ENCODE results near the gene RPS3. TPM values are rescaled to one million over a fixed set of nuclear protein-coding genes. Genes with fewer than 3 reads are reported as not detected.

RPS3 gene
- total RNA-seq, 1 donor from 2014 or later: 511 TPM

DNA sequence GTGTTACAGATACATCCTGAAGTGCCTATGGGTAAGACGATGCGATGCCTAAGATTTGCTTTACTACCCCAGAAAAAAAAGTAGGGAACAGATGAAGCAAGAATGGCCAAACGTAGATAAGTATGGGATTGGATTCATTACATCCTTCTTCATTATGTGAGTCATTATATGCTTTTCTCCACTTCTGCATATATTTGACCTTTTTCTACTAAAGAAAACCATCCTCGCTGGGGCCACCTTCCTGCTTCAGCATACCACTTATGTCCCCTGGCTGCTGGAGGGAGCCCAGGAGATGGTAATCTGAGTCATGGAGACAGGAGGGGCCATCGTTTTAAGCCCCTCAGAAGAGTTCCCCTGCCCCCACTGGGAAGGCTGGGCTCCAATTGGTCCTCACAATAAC lies 48.1 kb downstream of the RPS3 start:
- no peaks in the 10 kb centered on the region for H3K9me3 ChIP-seq
- H3K4me3 ChIP-seq: no peak overlapping the region
- H3K36me3 ChIP-seq: no peaks in the 10 kb centered on the region
- no peaks in the 10 kb centered on the region for H3K4me1 ChIP-seq
- H3K27ac ChIP-seq: no peak overlapping the region
- intact Hi-C loops (cut with DNase I): no loop called here
- DNase-seq (ENCODE audit: low spot score in 2 of 2): no peak
- TF ChIP-seq, protein P1, sequence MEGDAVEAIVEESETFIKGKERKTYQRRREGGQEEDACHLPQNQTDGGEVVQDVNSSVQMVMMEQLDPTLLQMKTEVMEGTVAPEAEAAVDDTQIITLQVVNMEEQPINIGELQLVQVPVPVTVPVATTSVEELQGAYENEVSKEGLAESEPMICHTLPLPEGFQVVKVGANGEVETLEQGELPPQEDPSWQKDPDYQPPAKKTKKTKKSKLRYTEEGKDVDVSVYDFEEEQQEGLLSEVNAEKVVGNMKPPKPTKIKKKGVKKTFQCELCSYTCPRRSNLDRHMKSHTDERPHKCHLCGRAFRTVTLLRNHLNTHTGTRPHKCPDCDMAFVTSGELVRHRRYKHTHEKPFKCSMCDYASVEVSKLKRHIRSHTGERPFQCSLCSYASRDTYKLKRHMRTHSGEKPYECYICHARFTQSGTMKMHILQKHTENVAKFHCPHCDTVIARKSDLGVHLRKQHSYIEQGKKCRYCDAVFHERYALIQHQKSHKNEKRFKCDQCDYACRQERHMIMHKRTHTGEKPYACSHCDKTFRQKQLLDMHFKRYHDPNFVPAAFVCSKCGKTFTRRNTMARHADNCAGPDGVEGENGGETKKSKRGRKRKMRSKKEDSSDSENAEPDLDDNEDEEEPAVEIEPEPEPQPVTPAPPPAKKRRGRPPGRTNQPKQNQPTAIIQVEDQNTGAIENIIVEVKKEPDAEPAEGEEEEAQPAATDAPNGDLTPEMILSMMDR (IDR thresholded peaks at IDR 0.05): no peak
- H3K27me3 ChIP-seq: no peaks in the 10 kb centered on the region

DNA sequence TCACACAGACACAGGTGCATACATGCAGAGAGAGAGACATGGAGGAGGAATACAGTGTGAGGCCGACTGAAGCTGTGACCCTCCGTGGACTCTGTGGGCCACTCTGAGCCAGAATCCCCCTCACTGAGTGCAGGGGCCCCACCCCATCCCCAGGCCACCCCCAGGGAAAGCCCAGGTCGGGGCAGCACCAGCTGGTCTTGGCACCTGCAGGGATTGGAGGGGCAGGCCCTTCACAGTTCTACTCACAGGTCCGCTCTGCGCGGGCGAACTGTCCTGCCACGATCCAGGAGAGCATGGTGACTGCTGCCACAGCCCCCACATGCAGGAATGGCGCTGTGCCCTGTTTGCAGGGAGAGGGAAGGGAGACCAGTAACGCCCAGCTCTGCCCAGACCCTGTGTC lies 50.0 kb downstream of the RPS3 start:
- Histone ChIP-seq H3K4me1 (peaks cover 0 to 2% of the 10 kb centered on the region in 2 donors), H3K4me3 (no peak overlapping the region), H3K36me3 (no peaks in the 10 kb centered on the region), H3K27me3 (no peaks in the 10 kb centered on the region), H3K27ac (no peak overlapping the region), H3K9me3 (no peaks in the 10 kb centered on the region)
- no peak for DNase-seq (ENCODE audit: low spot score in 2 of 2)
- intact Hi-C loops (cut with DNase I): no loop called here
- TF ChIP-seq, protein P1 (IDR thresholded peaks at IDR 0.05): no peak

DNA sequence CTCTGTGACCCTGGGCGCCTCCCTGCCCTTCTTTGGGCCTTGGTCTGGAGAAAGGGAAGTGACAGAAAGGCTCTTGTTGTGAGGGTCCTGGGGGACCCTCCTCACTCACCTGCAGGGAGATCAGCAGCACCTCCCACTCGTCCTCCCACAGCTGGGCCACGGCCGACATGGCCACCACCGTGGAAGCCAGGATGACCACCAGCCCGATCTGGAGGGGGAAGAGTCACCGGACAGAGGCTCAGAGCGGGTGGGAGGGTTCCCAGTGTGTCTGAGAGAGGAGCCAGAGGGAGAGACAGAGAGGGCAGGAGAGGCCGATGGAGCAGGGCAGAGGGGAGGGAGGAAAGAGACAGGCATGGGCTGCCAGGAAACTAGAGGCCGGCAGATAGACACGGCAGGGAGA lies 50.5 kb downstream of the RPS3 start:
- no peak for DNase-seq (ENCODE audit: low spot score in 2 of 2)
- H3K4me1 ChIP-seq: peaks cover 0 to 5% of the 10 kb centered on the region in 2 donors
- TF ChIP-seq, protein P1 (IDR thresholded peaks at IDR 0.05): no peak
- no peaks in the 10 kb centered on the region for H3K9me3 ChIP-seq
- intact Hi-C loops (cut with DNase I): no loop called here
- no peaks in the 10 kb centered on the region for H3K36me3 ChIP-seq
- H3K27ac ChIP-seq: no peak overlapping the region
- H3K4me3 ChIP-seq: no peak overlapping the region
- no peaks in the 10 kb centered on the region for H3K27me3 ChIP-seq

DNA sequence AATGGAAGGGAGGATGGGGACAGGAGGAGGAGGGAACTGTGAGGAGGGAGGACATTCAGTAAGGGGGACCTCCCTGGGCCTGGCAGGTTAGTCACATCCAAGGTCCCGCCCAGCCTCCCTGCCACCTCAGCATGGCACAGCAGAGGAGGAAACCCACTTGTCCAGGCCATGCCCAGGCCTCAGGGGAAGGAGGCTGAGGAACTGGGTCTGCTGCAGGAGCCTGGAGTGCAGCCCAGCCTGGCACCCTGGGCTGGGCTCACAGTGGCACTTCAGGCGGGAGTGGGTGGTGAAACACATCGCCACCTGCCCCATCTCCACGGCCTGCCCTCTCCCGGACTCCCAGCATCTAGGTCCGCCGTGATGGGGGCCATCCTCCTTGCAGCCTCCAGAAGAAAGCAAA lies 50.9 kb downstream of the RPS3 start:
- TF ChIP-seq, protein P1 (IDR thresholded peaks at IDR 0.05): no peak
- H3K4me1 ChIP-seq: peaks cover 0 to 5% of the 10 kb centered on the region in 2 donors
- no peak overlapping the region for H3K4me3 ChIP-seq
- no peaks in the 10 kb centered on the region for H3K27me3 ChIP-seq
- no peak overlapping the region for H3K27ac ChIP-seq
- DNase-seq (ENCODE audit: low spot score in 2 of 2): no peak
- H3K9me3 ChIP-seq: no peaks in the 10 kb centered on the region
- intact Hi-C loops (cut with DNase I): no loop called here
- no peaks in the 10 kb centered on the region for H3K36me3 ChIP-seq

DNA sequence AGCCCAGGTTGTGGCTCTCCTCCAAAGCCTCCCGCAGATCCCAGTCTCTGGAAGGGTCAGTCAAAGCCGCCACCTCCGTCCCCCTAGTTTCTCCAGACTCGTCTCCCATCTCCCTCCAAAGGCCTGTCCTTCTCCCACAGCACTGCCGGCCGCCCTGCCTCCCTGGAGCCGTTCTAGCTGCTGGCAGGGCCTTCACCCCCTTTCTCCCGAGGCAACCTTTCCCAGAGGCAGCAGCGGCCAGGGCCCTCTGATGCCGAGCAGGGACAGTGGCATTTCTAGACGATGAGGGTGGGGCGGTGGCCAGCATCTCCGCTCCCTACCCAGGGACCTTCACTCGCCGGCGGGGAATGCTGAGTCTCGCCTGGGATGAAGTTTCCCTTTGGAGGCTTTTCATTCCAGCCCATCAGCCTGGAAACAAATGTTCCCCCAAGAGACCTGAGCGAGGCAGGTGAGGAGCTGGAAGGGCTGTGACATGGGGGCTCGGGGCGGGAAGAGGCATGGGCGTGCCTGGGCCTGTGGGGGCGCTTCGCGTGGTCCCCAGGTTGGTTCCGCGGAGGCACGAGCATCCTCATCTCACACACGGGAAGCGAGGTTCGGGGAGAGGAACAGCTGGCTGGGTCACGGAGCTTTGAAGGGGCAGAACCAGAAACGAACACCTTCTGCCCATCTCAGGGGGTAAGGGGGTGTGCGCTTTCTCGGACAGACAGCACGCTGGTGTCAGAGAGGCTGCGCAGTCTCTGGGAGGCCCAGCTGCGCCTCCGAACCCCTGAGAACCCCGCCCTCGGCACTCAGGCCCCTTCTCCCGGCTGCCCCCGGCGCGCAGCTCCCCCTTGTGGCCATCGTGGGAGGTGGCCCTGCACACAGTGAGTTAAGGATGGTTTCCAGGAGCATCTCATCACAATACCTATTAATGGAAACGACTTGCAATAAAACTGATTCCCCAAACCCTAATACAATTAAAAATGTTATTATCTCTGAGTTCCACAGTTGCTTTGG lies 51.8 kb downstream of the RPS3 start:
- Histone ChIP-seq H3K9me3 (no peaks in the 10 kb centered on the region), H3K4me3 (no peak overlapping the region), H3K27ac (no peak overlapping the region), H3K27me3 (no peaks in the 10 kb centered on the region), H3K36me3 (no peaks in the 10 kb centered on the region), H3K4me1 (peaks cover 0 to 5% of the 10 kb centered on the region in 2 donors)
- TF ChIP-seq, protein P1 (IDR thresholded peaks at IDR 0.05): peak; percentile 12 to 47 (median 35)
- intact Hi-C loops (cut with DNase I): no loop called here
- no peak for DNase-seq (ENCODE audit: low spot score in 2 of 2)

Data from ascending aorta (tissue), 2 donors.